Testis (tissue), 2 donors: Measurements from ENCODE around the gene ESYT2.

Experiments used
- CTCF ChIP-seq, 3 experiments: fragments of 450-650 bp in 2 of 3; fragments of 200-600 bp in 1 of 3; sonication (generic) in 1 of 3; IDR thresholded peaks; one replicate each; pipeline ENCODE4 v1.5.1; 2016 to 2019; ENCODE audit warnings: antibody characterized with exemption in 3 of 3, mild to moderate bottlenecking in 2 of 3, moderate library complexity in 1 of 3
- POLR2A ChIP-seq: fragments of 450-650 bp; IDR thresholded peaks from one replicate; pipeline ENCODE4 v1.6.1; 2017; ENCODE audit warnings: antibody characterized with exemption, mild to moderate bottlenecking, moderate library complexity

GRCh38 chr7:158716802-158717201 lies 112.5 kb downstream of the ESYT2 start:
- no peak for TF ChIP-seq CTCF (IDR thresholded peaks at IDR 0.05)
- no peak for TF ChIP-seq POLR2A
